HEK293 (cell line): ENCODE measurements around the gene LYPLA2.
A peak's percentile ranks its signal among the peaks of the same experiment; 100 is the strongest.

Source experiments
- BCL11A ChIP-seq: fragments of 450-650 bp; formaldehyde crosslinking; IDR thresholded peaks from 2 replicates; pipeline ENCODE4 v1.5.1; 2016; ENCODE audit warnings: low read depth, missing biosample characterization, missing genetic modification characterization
- EGR2 ChIP-seq: fragments of 450-650 bp; formaldehyde crosslinking; IDR thresholded peaks from 2 replicates; pipeline ENCODE4 v1.5.1; 2016; ENCODE audit warnings: low read depth, missing biosample characterization, missing genetic modification characterization
- GLIS2 ChIP-seq: fragments of 450-650 bp; formaldehyde crosslinking; IDR thresholded peaks from 2 replicates; pipeline ENCODE4 v1.5.1; 2016; ENCODE audit warnings: missing biosample characterization, missing genetic modification characterization
- HOXC10 ChIP-seq: sonication (generic); formaldehyde crosslinking; IDR thresholded peaks from 2 replicates; pipeline ENCODE4 v1.8.1; 2023; ENCODE audit warnings: mild to moderate bottlenecking, missing genetic modification reagents
- IKZF3 ChIP-seq: fragments of 450-650 bp; IDR thresholded peaks from 2 replicates; pipeline ENCODE4 v1.5.0; 2018; ENCODE audit warnings: missing biosample characterization, mild to moderate bottlenecking, missing genetic modification characterization, moderate library complexity
- INSM2 ChIP-seq: fragments of 450-650 bp; formaldehyde crosslinking; IDR thresholded peaks from 2 replicates; pipeline ENCODE4 v1.5.1; 2016; ENCODE audit warnings: missing biosample characterization, missing genetic modification characterization
- KLF1 ChIP-seq: fragments of 450-650 bp; formaldehyde crosslinking; IDR thresholded peaks from 2 replicates; pipeline ENCODE4 v1.5.1; 2016; ENCODE audit warnings: missing biosample characterization, missing genetic modification characterization
- KLF7 ChIP-seq: fragments of 450-650 bp; formaldehyde crosslinking; IDR thresholded peaks from 2 replicates; pipeline ENCODE4 v1.5.1; 2016; ENCODE audit warnings: missing biosample characterization, missing genetic modification characterization, borderline replicate concordance
- OSR2 ChIP-seq: fragments of 450-650 bp; formaldehyde crosslinking; IDR thresholded peaks from 2 replicates; pipeline ENCODE4 v1.5.1; 2016; ENCODE audit warnings: missing biosample characterization, missing genetic modification characterization
- TSHZ1 ChIP-seq: fragments of 450-650 bp; formaldehyde crosslinking; IDR thresholded peaks from 2 replicates; pipeline ENCODE4 v1.5.1; 2016; ENCODE audit warnings: missing biosample characterization, missing genetic modification characterization, borderline replicate concordance
- ZBTB10 ChIP-seq: fragments of 450-650 bp; formaldehyde crosslinking; IDR thresholded peaks from 2 replicates; pipeline ENCODE4 v1.5.1; 2016; ENCODE audit warnings: missing biosample characterization, missing genetic modification characterization
- ZFP69B ChIP-seq: fragments of 450-650 bp; formaldehyde crosslinking; IDR thresholded peaks from 2 replicates; pipeline ENCODE4 v1.5.1; 2016; ENCODE audit warnings: missing biosample characterization, missing genetic modification characterization
- ZNF155 ChIP-seq: fragments of 450-650 bp; formaldehyde crosslinking; IDR thresholded peaks from 2 replicates; pipeline ENCODE4 v1.5.1; 2016; ENCODE audit warnings: missing biosample characterization, missing genetic modification characterization
- ZNF16 ChIP-seq: fragments of 450-650 bp; formaldehyde crosslinking; IDR thresholded peaks from 2 replicates; pipeline ENCODE4 v1.5.1; 2016; ENCODE audit warnings: low read depth, missing biosample characterization, missing genetic modification characterization
- ZNF175 ChIP-seq: fragments of 450-650 bp; formaldehyde crosslinking; IDR thresholded peaks from 2 replicates; pipeline ENCODE4 v1.5.1; 2016; ENCODE audit warnings: missing biosample characterization, missing genetic modification characterization
- ZNF274 ChIP-seq, 2 experiments: fragments of 200-500 bp in 1 of 2; fragments of 450-650 bp in 1 of 2; sonication (Bioruptor generic) in 1 of 2; formaldehyde crosslinking in 1 of 2; IDR thresholded peaks; 2 replicates each; pipeline versions ENCODE4 v1.5.1 to v1.6.1; 2014 to 2016; ENCODE audit warnings: borderline replicate concordance in 1 of 2, inconsistent platforms in 1 of 2, low read length in 1 of 2, missing biosample characterization in 1 of 2, missing genetic modification characterization in 1 of 2
- ZNF280D ChIP-seq: fragments of 450-650 bp; formaldehyde crosslinking; IDR thresholded peaks from 2 replicates; pipeline ENCODE4 v1.5.1; 2016; ENCODE audit warnings: missing biosample characterization, missing genetic modification characterization
- ZNF350 ChIP-seq: fragments of 450-650 bp; formaldehyde crosslinking; IDR thresholded peaks from 2 replicates; pipeline ENCODE4 v1.5.0; 2017; ENCODE audit warnings: missing biosample characterization, mild to moderate bottlenecking, missing genetic modification characterization
- ZNF362 ChIP-seq: fragments of 450-650 bp; formaldehyde crosslinking; IDR thresholded peaks from 2 replicates; pipeline ENCODE4 v1.5.1; 2016; ENCODE audit warnings: missing biosample characterization, missing genetic modification characterization
- ZNF449 ChIP-seq: fragments of 450-650 bp; formaldehyde crosslinking; IDR thresholded peaks from 2 replicates; pipeline ENCODE4 v1.5.1; 2017; ENCODE audit warnings: missing biosample characterization, mild to moderate bottlenecking, missing genetic modification characterization, moderate library complexity
- ZNF501 ChIP-seq: fragments of 450-650 bp; formaldehyde crosslinking; IDR thresholded peaks from 2 replicates; pipeline ENCODE4 v1.5.1; 2016; ENCODE audit warnings: missing biosample characterization, missing genetic modification characterization
- ZNF560 ChIP-seq: fragments of 450-650 bp; formaldehyde crosslinking; IDR thresholded peaks from 2 replicates; pipeline ENCODE4 v1.5.1; 2017; ENCODE audit warnings: missing biosample characterization, missing genetic modification characterization, borderline replicate concordance
- ZNF596 ChIP-seq: fragments of 450-650 bp; IDR thresholded peaks from 2 replicates; pipeline ENCODE4 v1.5.0; 2018; ENCODE audit warnings: missing biosample characterization, mild to moderate bottlenecking, missing genetic modification characterization, moderate library complexity
- ZNF629 ChIP-seq: fragments of 450-650 bp; formaldehyde crosslinking; IDR thresholded peaks from 2 replicates; pipeline ENCODE4 v1.5.1; 2017; ENCODE audit warnings: missing biosample characterization, missing genetic modification characterization
- ZNF654 ChIP-seq: fragments of 450-650 bp; formaldehyde crosslinking; IDR thresholded peaks from 2 replicates; pipeline ENCODE4 v1.5.1; 2016; ENCODE audit warnings: low read depth, missing biosample characterization, missing genetic modification characterization

The LYPLA2 gene

GRCh38 chr1:23743287-23744152, 47.4 kb upstream of the LYPLA2 start, which contains the start of gene ELOA (continued):
- TF ChIP-seq ZNF280D (no peak), ZNF274 (IDR thresholded peaks at IDR 0.05; ENCODE audit: low read length) (no peak), ZNF274 (tag by site-specific recombination; IDR thresholded peaks at IDR 0.05; ENCODE audit: borderline replicate concordance) (no peak), GLIS2 (tag by site-specific recombination) (peak; percentile 91), ZNF362 (no peak), ZNF629 (tag by site-specific recombination) (no peak), ZBTB10 (no peak), KLF7 (tag by site-specific recombination) (no peak), ZNF155 (no peak), TSHZ1 (tag by site-specific recombination) (no peak), EGR2 (tag by site-specific recombination) (no peak), ZNF16 (tag by site-specific recombination) (no peak), KLF1 (tag by site-specific recombination) (0 out of 2 replicates have a peak, but pooled peaks have one; percentile 53), IKZF3 (peak; percentile 84), ZNF175 (no peak), ZFP69B (peak; percentile 21; the same call in 1 of the 2 replicates), ZNF596 (tag by site-specific recombination) (peak; percentile 22; the same call in 1 of the 2 replicates), ZNF350 (no peak), OSR2 (tag by site-specific recombination) (no peak), ZNF449 (tag by site-specific recombination) (no peak), INSM2 (tag by site-specific recombination) (no peak), BCL11A (no peak), ZNF501 (tag by site-specific recombination) (no peak), ZNF560 (no peak), ZNF654 (tag by site-specific recombination) (no peak), HOXC10 (CRISPR knock-in tag) (no peak)
